NCI-H146 treated with DMSO at 0.1 percent for 48 hours (cell line): Measurements from ENCODE around the gene PML.

Experiments used
- DNase-seq: peaks from one replicate; lab custom pipeline; 2025; ENCODE audit not compliant: unreplicated experiment; lab: John Stamatoyannopoulos, UW

Gene PML

GRCh38 chr15:74007820-74008371 is 13.4 kb downstream of the PML start:
- no peak for DNase-seq

- no peak for DNase-seq
Observed at GRCh38 chr15:74008901-74009300, 14.4 kb downstream of the PML start.

GRCh38 chr15:74010929-74011540 is 16.5 kb downstream of the PML start:
- no peak for DNase-seq

- no peak for DNase-seq
Observed at GRCh38 chr15:74011610-74012009, 17.1 kb downstream of the PML start.

- DNase-seq = no peak
Observed at GRCh38 chr15:74013374-74013894, 18.9 kb downstream of the PML start.

- no peak for DNase-seq
Observed at GRCh38 chr15:74019734-74020133, 25.2 kb downstream of the PML start.

- no peak for DNase-seq
Observed at GRCh38 chr15:74022706-74023470, 28.4 kb downstream of the PML start.

- DNase-seq = no peak
Observed at GRCh38 chr15:74024687-74025086, 30.2 kb downstream of the PML start.

- DNase-seq = no peak
Observed at GRCh38 chr15:74025436-74025835, 30.9 kb downstream of the PML start.

- DNase-seq = no peak
Observed at GRCh38 chr15:74027688-74028087, 33.2 kb downstream of the PML start.

- DNase-seq = no peak
Observed at GRCh38 chr15:74028646-74029045, 34.1 kb downstream of the PML start.

GRCh38 chr15:74032046-74032445 is 37.5 kb downstream of the PML start:
- no peak for DNase-seq

GRCh38 chr15:74032606-74033561 is 38.4 kb downstream of the PML start:
- no peak for DNase-seq

GRCh38 chr15:74034206-74034755 is 39.8 kb downstream of the PML start:
- no peak for DNase-seq

GRCh38 chr15:74035121-74036017 is 40.9 kb downstream of the PML start:
- DNase-seq = no peak

- no peak for DNase-seq
Observed at GRCh38 chr15:74036271-74037170, 42.0 kb downstream of the PML start.

- DNase-seq = no peak
Observed at GRCh38 chr15:74037171-74038117, 42.9 kb downstream of the PML start.
